Left kidney (tissue), 1 donor: Measurements from ENCODE around the gene WASHC2C. TPM values are rescaled to one million over a fixed set of nuclear protein-coding genes. Genes with fewer than 3 reads are reported as not detected.

Experiments
- polyA plus RNA-seq: library from polyadenylated mRNA; unstranded; fragments of 120-200 nt; gene quantifications from one replicate; pipeline ENCODE4 v1.2.1, GENCODE V29; 2013; ENCODE audit not compliant: insufficient read length

WASHC2C gene
- polyA plus RNA-seq, 1 donor, result 77.1 TPM

Other genes starting within 250 kb of the WASHC2C start
- gene ZFAND4, start 54.5 kb upstream of the WASHC2C start, polyA plus RNA-seq, result 18.2 TPM
- 55.4 TPM for gene AGAP4, start 120.2 kb downstream of the WASHC2C start, polyA plus RNA-seq
- 68.4 TPM for gene TIMM23, start 245.2 kb downstream of the WASHC2C start, polyA plus RNA-seq